Mucosa of descending colon (tissue), 3 donors: ENCODE measurements around the gene GDA. TPM values are rescaled to one million over a fixed set of nuclear protein-coding genes. Genes with fewer than 3 reads are reported as not detected.
"Not testable (repeated sequence)": the region's sequence is repeated elsewhere in the genome, so short reads cannot be mapped to it uniquely, and the experiment has no call there.

Experiments used
- ATAC-seq: fragments of 200-7000 bp; cut with Tn5 transposase; one replicate; pipeline ENCODE4 v1.9.1; 2020; ENCODE audit warnings: mild to moderate bottlenecking, moderate library complexity
- DNase-seq, 3 donors: peaks; one replicate each; pipeline ENCODE4 v3.0.0-alpha.2; 2020
- H3K36me3 ChIP-seq: fragments of 200-600 bp; one replicate; pipeline ENCODE4 v1.8.0; 2021; ENCODE audit warnings: low read depth, mild to moderate bottlenecking
- H3K4me1 ChIP-seq: fragments of 200-600 bp; one replicate; pipeline ENCODE4 v1.8.0; 2021; ENCODE audit warnings: low read depth, mild to moderate bottlenecking
- H3K4me3 ChIP-seq: fragments of 200-600 bp; one replicate; pipeline ENCODE4 v1.8.0; 2021; ENCODE audit warnings: mild to moderate bottlenecking
- H3K9me3 ChIP-seq: fragments of 200-600 bp; one replicate; pipeline ENCODE4 v1.8.0; 2021; ENCODE audit warnings: mild to moderate bottlenecking
- CTCF ChIP-seq: fragments of 200-600 bp; IDR thresholded peaks from one replicate; pipeline ENCODE4 v1.8.0; 2022; ENCODE audit warnings: antibody characterized with exemption, mild to moderate bottlenecking
- intact Hi-C, 2 donors: fragments of 100-400 bp; cut with DNase I in 1 of 2; cut with micrococcal nuclease in 1 of 2; formaldehyde crosslinking; loops; one replicate each; pipeline versions ENCODE4 v1.11.0 to v1.11.1; 2022; cut with DNase I, micrococcal nuclease
- total RNA-seq, 3 donors: library from RNA; stranded (reverse); fragmentation: NEBNext Ultra II Directional in 2 of 3; extraction: Animal tissue kit (Norgen Biotek cat#: 25700) in 2 of 3; gene quantifications; one replicate each; pipeline versions ENCODE4 v1.2.1 to v1.2.4, GENCODE V29; 2021 to 2023
- donor health status: DM: no; HTN: no; CAD: no; lungs with moderate emphysema.
- donor health status: DM: no; HTN: no; CAD: no.
- donor health status: DM: no; HTN: yes; CAD: no.

GDA gene
- total RNA-seq, 3 donors from 2014 or later, result 28.7 to 65.5 (median 30.1) TPM

GRCh38 chr9:72290311-72290710, 141.1 kb downstream of the GDA start:
- Histone ChIP-seq H3K9me3 (no peaks in the 10 kb centered on the region), H3K36me3 (no peaks in the 10 kb centered on the region), H3K4me1 (peaks cover 5% of the 10 kb centered on the region), H3K4me3 (no peak overlapping the region)
- ATAC-seq (no peak), DNase-seq (no peak)
- TF ChIP-seq CTCF, result no peak
- intact Hi-C loops, result loop anchor here (5.0 kb wide), 2 partner anchors 302 to 532 kb away; no protein-coding TSS in a partner anchor

GRCh38 chr9:72291576-72291975, 142.3 kb downstream of the GDA start:
- not testable (repeated sequence) for H3K9me3 ChIP-seq, H3K36me3 ChIP-seq, DNase-seq, H3K4me3 ChIP-seq, ATAC-seq, H3K4me1 ChIP-seq
- intact Hi-C loops, result loop anchor here (5.0 kb wide), 2 partner anchors 301 to 531 kb away; no protein-coding TSS in a partner anchor

- intact Hi-C loops, result loop anchor here (2.0 to 5.0 kb wide), 3 partner anchors 300 to 530 kb away; no protein-coding TSS in a partner anchor
- Histone ChIP-seq H3K36me3 (no peaks in the 10 kb centered on the region), H3K9me3 (no peaks in the 10 kb centered on the region), H3K4me3 (no peak overlapping the region), H3K4me1 (peaks cover 7% of the 10 kb centered on the region)
- ATAC-seq (no peak), DNase-seq (no peak)
- no peak for TF ChIP-seq CTCF
Measured at GRCh38 chr9:72292256-72292682, 143.0 kb downstream of the GDA start.

- Histone ChIP-seq H3K4me1 (peaks cover 7% of the 10 kb centered on the region), H3K9me3 (no peaks in the 10 kb centered on the region), H3K4me3 (no peak overlapping the region), H3K36me3 (no peaks in the 10 kb centered on the region)
- peak in 1 of 3 donors; percentile 74 for DNase-seq
- intact Hi-C loops, result loop anchor here (2.0 to 5.0 kb wide), 3 partner anchors 299 to 529 kb away; no protein-coding TSS in a partner anchor
- TF ChIP-seq CTCF, result no peak
- peak; percentile 34 for ATAC-seq
Measured at GRCh38 chr9:72292874-72293607, 143.8 kb downstream of the GDA start.

GRCh38 chr9:72294936-72295335, 145.7 kb downstream of the GDA start:
- ATAC-seq, result peak; percentile 67
- no peak overlapping the region for H3K4me3 ChIP-seq
- TF ChIP-seq CTCF, result no peak
- intact Hi-C loops, result loop anchor here (5.0 kb wide), 3 partner anchors 67 to 527 kb away; no protein-coding TSS in a partner anchor
- H3K4me1 ChIP-seq, result peaks cover 7% of the 10 kb centered on the region
- H3K9me3 ChIP-seq, result no peaks in the 10 kb centered on the region
- no peaks in the 10 kb centered on the region for H3K36me3 ChIP-seq
- DNase-seq, result peak in 2 of 3 donors; percentile 47 to 64

GRCh38 chr9:72297516-72297915, 148.3 kb downstream of the GDA start:
- no peak overlapping the region for H3K4me3 ChIP-seq
- H3K36me3 ChIP-seq, result no peaks in the 10 kb centered on the region
- DNase-seq (no peak), ATAC-seq (no peak)
- no peaks in the 10 kb centered on the region for H3K9me3 ChIP-seq
- peaks cover 7% of the 10 kb centered on the region for H3K4me1 ChIP-seq
- intact Hi-C loops, result loop anchor here in 1 of 2 donors (5.0 kb wide), 1 partner anchor 65 kb away; no protein-coding TSS in a partner anchor
- no peak for TF ChIP-seq CTCF
